Measurements from ENCODE around the gene SRR.
"Not testable (repeated sequence)": the region's sequence is repeated elsewhere in the genome, so short reads cannot be mapped to it uniquely, and the experiment has no call there.

Gene SRR

GRCh38 chr17:2289878-2290478 is 13.8 kb upstream of the SRR start:
- no peak for DNase-seq (ENCODE audit: low read depth in 1 of 2, low spot score in 1 of 2)

DNA sequence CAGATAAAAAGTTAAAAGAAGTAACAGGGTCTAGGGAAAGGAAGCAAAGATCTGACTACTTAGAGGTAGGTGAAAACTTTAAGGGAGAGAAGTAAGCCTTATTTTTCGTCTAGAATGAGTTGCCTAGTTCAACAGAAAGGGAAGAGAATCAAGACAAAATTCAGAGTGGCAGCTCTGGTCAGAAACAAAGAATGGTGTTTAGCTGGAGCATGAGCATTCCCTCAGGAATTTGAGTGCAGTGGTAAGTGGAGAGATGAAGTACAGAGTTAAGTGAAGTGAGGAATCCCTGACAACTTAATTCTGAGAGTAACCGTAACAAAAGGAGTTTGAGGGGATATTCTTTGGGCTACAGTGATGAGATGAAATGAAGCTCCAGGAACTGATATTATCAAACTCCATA is 11.7 kb upstream of the SRR start:
- no peak for DNase-seq (ENCODE audit: low read depth in 1 of 2, low spot score in 1 of 2)

DNA sequence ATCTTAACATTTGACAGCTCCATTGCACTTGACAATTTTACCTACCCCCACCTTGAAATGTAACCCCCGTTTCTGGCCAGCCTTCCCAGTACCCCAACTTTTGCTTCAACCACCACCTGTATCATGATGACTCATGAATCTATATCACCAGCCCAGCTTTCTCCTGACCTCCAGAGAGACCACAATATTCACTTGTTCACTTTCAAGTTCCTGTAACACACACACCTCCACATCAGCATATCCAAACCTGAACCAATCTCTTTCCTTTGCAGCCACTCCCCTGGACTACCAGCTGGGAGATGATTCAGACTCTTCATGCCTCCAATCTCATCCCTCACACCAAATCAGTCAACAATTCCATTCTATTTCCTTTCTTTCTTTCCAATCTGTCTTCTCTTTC is 8.2 kb upstream of the SRR start:
- no peak for DNase-seq (ENCODE audit: low read depth in 1 of 2, low spot score in 1 of 2)

GRCh38 chr17:2297023-2297422 is 6.7 kb upstream of the SRR start:
- DNase-seq (ENCODE audit: low read depth in 1 of 2, low spot score in 1 of 2) = no peak

DNA sequence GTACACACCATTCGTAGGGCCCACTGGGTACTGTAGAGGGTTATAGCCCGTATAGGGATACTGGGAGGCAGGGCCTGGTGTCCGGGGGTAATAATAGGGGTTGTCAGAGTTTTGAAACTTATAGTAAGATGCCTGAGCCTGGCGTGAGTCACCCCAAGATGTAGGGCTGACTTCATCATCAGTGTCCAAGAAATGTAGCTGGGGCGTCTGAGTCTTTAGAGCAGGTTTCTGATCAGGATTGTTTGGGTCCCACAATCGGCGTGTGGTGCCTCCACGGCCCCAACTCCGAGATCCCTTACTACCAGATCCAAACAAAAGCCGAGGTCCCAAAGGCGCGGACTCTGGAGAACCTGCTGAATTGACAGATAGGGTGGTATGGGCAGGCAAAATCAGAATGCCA is 4.6 kb upstream of the SRR start:
- no peak for DNase-seq (ENCODE audit: low read depth in 1 of 2, low spot score in 1 of 2)

- DNase-seq (ENCODE audit: low read depth in 1 of 2, low spot score in 1 of 2) = no peak
Measured at GRCh38 chr17:2299756-2300155, 4.0 kb upstream of the SRR start.

- DNase-seq (ENCODE audit: low read depth in 1 of 2, low spot score in 1 of 2) = no peak
Measured at GRCh38 chr17:2302778-2303203, 959 bp upstream of the SRR start.

- no peak for DNase-seq (ENCODE audit: low read depth in 1 of 2, low spot score in 1 of 2)
Measured at GRCh38 chr17:2304931-2305330, 1.2 kb downstream of the SRR start.

DNA sequence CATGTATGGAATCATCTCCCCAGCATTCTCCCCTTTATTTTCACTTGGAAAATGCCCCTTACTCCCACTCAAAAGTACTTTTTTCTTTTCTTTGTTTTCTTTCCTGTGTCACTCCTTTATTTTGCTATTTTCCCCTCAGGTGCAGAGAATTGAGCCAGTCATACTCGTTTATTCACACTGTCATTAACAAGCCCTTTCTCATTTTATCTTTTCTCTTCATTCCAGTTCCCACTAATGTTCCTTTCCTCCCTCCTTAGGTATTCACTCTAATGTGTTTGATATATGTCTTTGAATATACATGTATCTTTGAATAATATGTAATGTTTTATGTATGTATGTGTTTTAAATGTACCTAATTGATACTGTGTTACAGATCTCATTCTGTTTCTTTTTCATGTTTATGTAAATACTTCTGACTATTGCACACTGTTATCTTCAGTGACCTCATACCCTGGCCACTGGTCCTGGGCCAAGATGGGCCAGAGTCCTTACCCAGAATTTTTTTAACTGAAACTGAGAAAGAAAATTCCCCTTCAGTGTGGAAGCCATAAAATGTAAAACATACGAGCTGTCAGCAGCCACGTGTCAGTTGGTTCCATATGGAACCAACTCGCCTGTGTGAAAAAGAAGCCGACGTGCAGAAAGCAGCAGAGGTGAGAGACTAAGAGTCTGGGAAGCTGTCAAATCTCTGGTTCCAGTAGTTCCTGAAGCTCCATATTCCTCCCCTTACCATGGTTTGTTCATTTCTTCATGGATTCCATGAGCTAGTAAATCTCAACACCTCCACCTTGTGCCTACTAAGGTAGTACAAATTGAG is 5.8 kb downstream of the SRR start:
- no peak for DNase-seq (ENCODE audit: low read depth in 1 of 2, low spot score in 1 of 2)

GRCh38 chr17:2312736-2313135 is 9.0 kb downstream of the SRR start:
- no peak for DNase-seq (ENCODE audit: low read depth in 1 of 2, low spot score in 1 of 2)

GRCh38 chr17:2316916-2317205 is 13.1 kb downstream of the SRR start:
- not testable (repeated sequence) for DNase-seq (ENCODE audit: low read depth in 1 of 2, low spot score in 1 of 2)

GRCh38 chr17:2317796-2318195 is 14.0 kb downstream of the SRR start:
- DNase-seq (ENCODE audit: low read depth in 1 of 2, low spot score in 1 of 2) = no peak

DNA sequence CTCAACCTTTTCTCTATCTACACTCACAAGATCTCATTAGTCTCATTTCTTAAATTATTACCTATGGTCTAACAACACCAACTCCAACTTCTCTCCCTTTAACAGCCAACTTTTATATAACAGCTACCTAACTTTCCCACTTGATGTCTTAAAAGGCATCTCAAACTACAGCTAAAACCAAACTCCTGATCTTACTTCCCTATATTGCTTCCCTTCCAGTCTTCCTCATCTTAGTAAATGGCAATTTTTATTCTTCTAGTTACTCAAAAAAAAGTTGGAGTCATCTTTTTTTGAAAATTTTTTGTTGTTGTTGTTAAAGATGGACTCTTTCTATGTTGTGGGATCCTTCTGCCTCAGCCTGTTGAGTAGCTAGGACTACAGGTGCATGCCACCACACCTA is 15.3 kb downstream of the SRR start:
- DNase-seq (ENCODE audit: low read depth in 1 of 2, low spot score in 1 of 2) = no peak

GRCh38 chr17:2321399-2321798 is 17.6 kb downstream of the SRR start:
- no peak for DNase-seq (ENCODE audit: low read depth in 1 of 2, low spot score in 1 of 2)

- no peak for DNase-seq (ENCODE audit: low read depth in 1 of 2, low spot score in 1 of 2)
Measured at GRCh38 chr17:2323629-2324314, 20.0 kb downstream of the SRR start.

DNA sequence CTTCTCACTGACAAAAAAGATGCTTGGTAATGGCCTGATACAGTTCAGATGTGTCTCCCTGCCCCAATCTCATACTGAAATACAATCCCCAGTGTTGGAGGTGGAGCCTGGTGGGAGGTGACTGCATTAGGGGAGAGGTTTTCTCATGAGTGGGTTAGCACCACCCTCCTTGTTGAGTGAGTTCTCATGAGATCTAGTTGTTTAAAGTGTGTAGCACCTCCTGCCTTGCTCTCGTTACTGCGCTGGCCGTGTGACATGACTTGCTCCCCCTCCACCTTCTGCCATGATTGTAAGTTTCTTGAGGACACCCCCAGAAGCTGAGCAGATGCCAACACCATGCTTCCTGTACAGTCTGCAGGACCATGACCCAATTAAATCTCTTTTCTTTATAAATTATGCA is 27.6 kb downstream of the SRR start:
- no peak for DNase-seq (ENCODE audit: low read depth in 1 of 2, low spot score in 1 of 2)

- no peak for DNase-seq (ENCODE audit: low read depth in 1 of 2, low spot score in 1 of 2)
Measured at GRCh38 chr17:2335726-2336214, 32.0 kb downstream of the SRR start.

- peak; percentile 82 to 88 for DNase-seq (ENCODE audit: low read depth in 1 of 2, low spot score in 1 of 2)
Measured at GRCh38 chr17:2336215-2336851, 32.6 kb downstream of the SRR start, which contains the start of gene TSR1. Gene TSR1, minus strand, starts transcription at chr17:2336457. Its CDS starts 30 bp downstream, at chr17:2336427.

DNA sequence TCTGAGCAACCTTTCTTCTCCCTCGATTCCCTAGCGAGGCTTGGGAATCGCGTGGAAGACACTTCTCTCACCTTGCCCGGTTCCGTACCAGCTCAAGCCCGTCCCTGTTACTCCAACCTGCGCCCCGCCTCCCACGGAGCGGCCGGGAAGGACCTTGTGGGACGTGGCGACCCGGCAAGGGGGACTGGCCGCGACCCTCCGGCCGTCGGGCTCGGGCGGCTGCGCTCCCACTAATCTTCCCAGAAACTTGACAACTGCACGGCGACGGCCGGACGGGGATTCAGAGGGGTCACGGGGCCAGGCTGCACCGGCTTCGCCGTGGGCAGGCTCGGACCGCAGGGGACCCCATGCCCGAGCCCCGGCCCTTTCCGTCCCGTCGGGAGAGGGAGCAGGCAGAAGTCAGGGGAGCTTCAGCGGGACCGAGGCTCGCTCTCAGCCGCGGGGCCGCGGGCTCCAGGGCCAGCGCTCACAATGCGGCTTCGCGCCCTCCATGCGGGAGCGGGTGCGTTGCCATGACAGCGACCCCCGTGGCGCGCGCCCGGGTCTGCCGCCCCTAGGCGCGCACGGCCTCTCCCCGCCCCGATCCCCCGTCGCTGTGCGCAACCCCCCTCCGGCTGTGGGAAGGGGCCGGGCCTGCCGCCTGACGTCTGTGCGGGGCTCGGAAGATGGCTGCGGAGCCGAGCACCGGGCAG is 33.2 kb downstream of the SRR start, which contains the start of gene SGSM2:
SGSM2 (plus strand) TSS at position 650 of the 692 bp plus-strand sequence. CDS start 188 bp downstream, outside the sequence.
- peak; percentile 43 to 45 for DNase-seq (ENCODE audit: low read depth in 1 of 2, low spot score in 1 of 2)

DNA sequence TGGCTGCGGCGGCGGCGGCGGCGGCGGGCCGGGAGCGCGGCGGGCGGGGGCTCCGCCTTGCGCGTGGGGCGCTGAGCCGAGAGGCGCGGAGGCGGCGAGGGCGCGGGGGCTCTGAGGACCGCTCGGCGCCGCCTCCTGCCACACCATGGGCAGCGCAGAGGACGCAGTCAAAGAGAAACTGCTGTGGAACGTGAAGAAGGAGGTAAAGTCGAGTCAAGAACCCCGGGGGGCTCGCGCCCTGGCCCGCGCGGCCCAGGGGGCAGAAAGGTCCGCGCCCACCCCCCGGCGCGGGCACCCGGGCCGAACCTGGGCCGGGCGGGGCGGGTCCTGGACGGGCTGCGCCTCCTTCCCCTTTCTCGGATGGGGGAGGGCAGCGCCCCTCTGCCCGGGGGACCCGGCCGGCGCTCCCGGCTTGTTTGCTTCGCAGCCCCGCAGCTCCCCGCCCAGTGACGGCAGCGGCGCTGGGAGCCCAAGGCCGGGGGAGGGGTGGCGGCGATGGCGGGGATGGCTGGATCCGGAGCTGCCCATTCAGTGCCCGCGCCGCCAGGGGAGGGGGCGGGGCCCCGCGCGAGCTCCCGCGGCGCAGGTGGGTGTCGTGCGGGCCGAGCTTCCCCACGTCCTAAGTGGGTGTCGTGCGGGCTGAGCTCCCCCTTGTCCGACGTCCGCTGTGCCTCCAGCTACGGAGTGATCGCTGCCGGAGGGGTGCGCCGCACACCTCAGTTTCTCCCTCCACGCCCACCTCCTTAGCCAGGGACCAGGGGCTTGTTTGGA is 34.0 kb downstream of the SRR start:
- DNase-seq (ENCODE audit: low read depth in 1 of 2, low spot score in 1 of 2) = peak in 1 of 2 donors; percentile 18
